Neural progenitor cell (in vitro differentiated cells): ENCODE measurements around the gene TWNK. TPM values are rescaled to one million over a fixed set of nuclear protein-coding genes. Genes with fewer than 3 reads are reported as not detected.

Source experiments
- DNase-seq: peaks from one replicate; pipeline ENCODE4 v3.0.0-alpha.2; 2016; ENCODE audit warnings: low spot score
- H2AFZ ChIP-seq: fragments of 200-600 bp; sonication (generic); replicated peaks from 2 replicates; pipeline ENCODE4 v1.6.1; 2016; ENCODE audit warnings: antibody characterized with exemption
- H3F3A ChIP-seq: fragments of 200-600 bp; sonication (generic); 2 replicates; pipeline ENCODE4 v1.6.1; 2016; ENCODE audit warnings: antibody characterized with exemption, low read depth
- H3K27ac ChIP-seq: fragments of 200-600 bp; sonication (generic); 2 replicates; pipeline ENCODE4 v1.5.1; 2016; ENCODE audit warnings: mild to moderate bottlenecking
- H3K27me3 ChIP-seq: fragments of 200-600 bp; sonication (generic); 2 replicates; pipeline ENCODE4 v1.6.1; 2016; ENCODE audit warnings: mild to moderate bottlenecking, moderate library complexity
- H3K36me3 ChIP-seq: fragments of 200-600 bp; sonication (generic); 2 replicates; pipeline ENCODE4 v1.5.1; 2016
- H3K4me1 ChIP-seq: fragments of 200-600 bp; sonication (generic); 2 replicates; pipeline ENCODE4 v1.6.1; 2016; ENCODE audit warnings: mixed run types
- H3K4me2 ChIP-seq: fragments of 200-600 bp; sonication (generic); 2 replicates; pipeline ENCODE4 v1.6.1; 2016
- H3K4me3 ChIP-seq: fragments of 200-600 bp; sonication (generic); 2 replicates; pipeline ENCODE4 v1.5.1; 2016
- H3K79me2 ChIP-seq: fragments of 200-600 bp; sonication (generic); 2 replicates; pipeline ENCODE4 v1.6.1; 2016; ENCODE audit warnings: low read depth
- H3K9ac ChIP-seq: fragments of 200-600 bp; sonication (generic); 2 replicates; pipeline ENCODE4 v1.6.1; 2016
- H3K9me3 ChIP-seq: fragments of 200-600 bp; sonication (generic); 2 replicates; pipeline ENCODE4 v1.5.1; 2016; ENCODE audit warnings: low read depth
- H4K20me1 ChIP-seq: fragments of 200-600 bp; sonication (generic); 2 replicates; pipeline ENCODE4 v1.6.1; 2016; ENCODE audit warnings: low read depth
- H3K27ac Mint-ChIP-seq: 3 replicates; pipeline ENCODE4 v1.8.0; 2021; ENCODE audit warnings: mixed read lengths
- H3K27me3 Mint-ChIP-seq: 2 replicates; pipeline ENCODE4 v1.8.0; 2022; ENCODE audit warnings: low read depth, mild to moderate bottlenecking, inconsistent platforms, moderate library complexity, mixed read lengths; ENCODE audit not compliant: insufficient read depth
- H3K36me3 Mint-ChIP-seq: 3 replicates; pipeline ENCODE4 v1.8.0; 2021; ENCODE audit warnings: mixed read lengths
- H3K4me1 Mint-ChIP-seq: 3 replicates; pipeline ENCODE4 v1.8.0; 2021; ENCODE audit warnings: mixed read lengths
- H3K4me3 Mint-ChIP-seq: 3 replicates; pipeline ENCODE4 v1.8.0; 2021; ENCODE audit warnings: mild to moderate bottlenecking, moderate library complexity, mixed read lengths
- H3K9me3 Mint-ChIP-seq: 3 replicates; pipeline ENCODE4 v1.8.0; 2020; ENCODE audit warnings: mixed read lengths
- CTCF ChIP-seq: fragments of 200-600 bp; sonication (generic); IDR thresholded peaks from 2 replicates; pipeline ENCODE4 v1.5.1; 2017; ENCODE audit warnings: antibody characterized with exemption, mild to moderate bottlenecking
- EZH2 ChIP-seq: fragments of 200-600 bp; sonication (generic); IDR thresholded peaks from 2 replicates; pipeline ENCODE4 v1.6.1; 2017; ENCODE audit warnings: antibody characterized with exemption, mild to moderate bottlenecking, moderate library complexity
- EZH2phosphoT487 ChIP-seq: fragments of 200-600 bp; sonication (generic); IDR thresholded peaks from 2 replicates; pipeline ENCODE4 v1.6.1; 2017; ENCODE audit warnings: antibody characterized with exemption
- total RNA-seq: library from RNA; depleted of rRNA; stranded (reverse); fragments of >200 nt; gene quantifications from 2 replicates; pipeline ENCODE4 v1.2.3, GENCODE V29; 2015; ENCODE audit warnings: low replicate concordance

The TWNK gene
- total RNA-seq, 1 donor from 2014 or later = 6.4 TPM

- no peak overlapping the region for H3K27ac Mint-ChIP-seq
- no peak for DNase-seq
- Histone ChIP-seq H3K9ac (no peak overlapping the region), H3K27me3 (no peaks in the 10 kb centered on the region), H3K27ac (no peak overlapping the region), H3K36me3 (no peaks in the 10 kb centered on the region), H2AFZ (no peak overlapping the region), H3K4me1 (peaks cover 14% of the 10 kb centered on the region), H3K4me3 (no peak overlapping the region), H3K4me2 (no peak overlapping the region), H3K9me3 (no peaks in the 10 kb centered on the region), H4K20me1 (peaks cover 16% of the 10 kb centered on the region), H3K79me2 (peaks cover 51% of the 10 kb centered on the region), H3F3A (peaks cover 14% of the 10 kb centered on the region)
- H3K9me3 Mint-ChIP-seq = no peaks in the 10 kb centered on the region
- H3K27me3 Mint-ChIP-seq = peaks cover 7% of the 10 kb centered on the region
- TF ChIP-seq CTCF = no peak
- TF ChIP-seq EZH2 = no peak
- TF ChIP-seq EZH2phosphoT487 = no peak
- peaks cover 14% of the 10 kb centered on the region for H3K4me1 Mint-ChIP-seq
- H3K4me3 Mint-ChIP-seq = peak overlapping the region; percentile 43
- peaks cover 13% of the 10 kb centered on the region for H3K36me3 Mint-ChIP-seq
Measured at GRCh38 chr10:100989088-100989487, 1.7 kb downstream of the TWNK start.

GRCh38 chr10:100993986-100994708 lies 6.8 kb downstream of the TWNK start:
- Mint-ChIP-seq H3K4me1 (peaks cover 4% of the 10 kb centered on the region), H3K36me3 (peaks cover 10% of the 10 kb centered on the region), H3K27me3 (peaks cover 4% of the 10 kb centered on the region), H3K4me3 (peak overlapping the region; percentile 27), H3K27ac (no peak overlapping the region), H3K9me3 (no peaks in the 10 kb centered on the region)
- TF ChIP-seq EZH2phosphoT487 (no peak), EZH2 (no peak), CTCF (peak; percentile 72)
- peaks cover 6% of the 10 kb centered on the region for H4K20me1 ChIP-seq
- peaks cover 20% of the 10 kb centered on the region for H3K79me2 ChIP-seq
- DNase-seq = peak; percentile 65
- no peaks in the 10 kb centered on the region for H3K36me3 ChIP-seq
- no peak overlapping the region for H3K4me3 ChIP-seq
- no peak overlapping the region for H3K4me2 ChIP-seq
- peaks cover 5% of the 10 kb centered on the region for H3K4me1 ChIP-seq
- H3K27ac ChIP-seq = no peak overlapping the region
- no peak overlapping the region for H3K9ac ChIP-seq
- no peaks in the 10 kb centered on the region for H3K9me3 ChIP-seq
- H2AFZ ChIP-seq = no peak overlapping the region
- no peaks in the 10 kb centered on the region for H3K27me3 ChIP-seq
- H3F3A ChIP-seq = peaks cover 57% of the 10 kb centered on the region

GRCh38 chr10:100995181-100995580 lies 7.8 kb downstream of the TWNK start:
- H3K27me3 Mint-ChIP-seq = peaks cover 6% of the 10 kb centered on the region
- Histone ChIP-seq H3K4me3 (no peak overlapping the region), H3K4me1 (peaks cover 5% of the 10 kb centered on the region), H4K20me1 (no peaks in the 10 kb centered on the region), H3K9ac (no peak overlapping the region), H3K27ac (no peak overlapping the region), H3K9me3 (no peaks in the 10 kb centered on the region), H3K36me3 (no peaks in the 10 kb centered on the region), H2AFZ (no peak overlapping the region), H3K4me2 (no peak overlapping the region), H3K27me3 (no peaks in the 10 kb centered on the region), H3K79me2 (peaks cover 14% of the 10 kb centered on the region), H3F3A (peaks cover 57% of the 10 kb centered on the region)
- peak overlapping the region; percentile 81 for H3K4me3 Mint-ChIP-seq
- H3K4me1 Mint-ChIP-seq = peaks cover 4% of the 10 kb centered on the region
- no peak for TF ChIP-seq EZH2
- TF ChIP-seq CTCF = no peak
- no peak for TF ChIP-seq EZH2phosphoT487
- H3K9me3 Mint-ChIP-seq = no peaks in the 10 kb centered on the region
- DNase-seq = no peak
- H3K27ac Mint-ChIP-seq = no peak overlapping the region
- H3K36me3 Mint-ChIP-seq = peaks cover 10% of the 10 kb centered on the region
